HepG2 (cell line): Measurements from ENCODE around the gene TLL2. TPM values are rescaled to one million over a fixed set of nuclear protein-coding genes. Genes with fewer than 3 reads are reported as not detected.

Experiments used
- ATAC-seq: fragments of 200-7000 bp; cut with Tn5 transposase; 3 replicates; pipeline ENCODE4 v1.9.1; 2020; ENCODE audit warnings: mild to moderate bottlenecking, moderate library complexity
- BruUV-seq: library from RNA; stranded (reverse); fragments of 400-500 nt; replicated peaks from 2 replicates; lab custom pipeline; 2021; lab: Mats Ljungman, UMichigan
- CTCF ChIA-PET: fragments of 300-600 bp; formaldehyde crosslinking; extraction: SDS; loops from one replicate; lab custom pipeline; 2021; ENCODE audit warnings: low total read pairs, inconsistent platforms, low intra/inter-chr PET ratio; lab: Yijun Ruan, JAX
- POLR2A ChIA-PET: fragments of 350-600 bp; sonication (Branson Sonifier 250); formaldehyde crosslinking; loops from one replicate; lab custom pipeline; 2020; ENCODE audit warnings: antibody characterized with exemption, inconsistent platforms; lab: Yijun Ruan, JAX
- DNase-seq: peaks from one replicate; pipeline ENCODE4 v3.0.0-alpha.2; 2015; ENCODE audit warnings: low spot score
- FAIRE-seq: peaks from 3 replicates; lab custom pipeline; 2011; peaks lifted over from hg19 to GRCh38; lab: Jason Lieb, UNC
- H2AFZ ChIP-seq: one replicate; pipeline ENCODE4 v1.6.1; 2011; ENCODE audit warnings: low read length, inconsistent platforms
- H3K27ac ChIP-seq: fragments of 300-600 bp; 3 replicates; pipeline ENCODE4 v1.8.0; 2011; ENCODE audit warnings: mixed run types, mild to moderate bottlenecking, mixed read lengths, low read length, inconsistent platforms; ENCODE audit not compliant: insufficient read depth; ENCODE audit errors: extremely low read length
- H3K27me3 ChIP-seq, 2 experiments: fragments of 200-600 bp in 1 of 2; 2 replicates in 1 of 2; 3 replicates in 1 of 2; pipeline versions ENCODE4 v1.6.0 to v1.8.0; 2011; ENCODE audit warnings: low read length in 2 of 2, mild to moderate bottlenecking in 2 of 2, moderate library complexity in 2 of 2, inconsistent platforms in 1 of 2; ENCODE audit not compliant: insufficient read depth in 2 of 2, control insufficient read depth in 1 of 2
- H3K36me3 ChIP-seq, 2 experiments: fragments of 200-600 bp in 1 of 2; replicated peaks in 1 of 2; 2 replicates in 1 of 2; 3 replicates in 1 of 2; pipeline versions ENCODE4 v1.5.1 to v1.8.0; 2011; ENCODE audit warnings: low read length in 2 of 2, inconsistent platforms in 1 of 2; ENCODE audit not compliant: insufficient read depth in 2 of 2, control insufficient read depth in 1 of 2
- H3K4me1 ChIP-seq: 2 replicates; pipeline ENCODE4 v1.5.1; 2012; ENCODE audit warnings: low read length, inconsistent platforms; ENCODE audit not compliant: insufficient read depth
- H3K4me2 ChIP-seq: 2 replicates; pipeline ENCODE4 v1.6.0; 2011; ENCODE audit warnings: low read depth, low read length, inconsistent platforms
- H3K4me3 ChIP-seq, 3 experiments: fragments of 200-600 bp in 1 of 3; sonication (generic), shearing (Covaris generic) in 1 of 3; replicated peaks in 1 of 3; 2 replicates each; pipeline ENCODE4 v1.5.1; 2011 to 2016; ENCODE audit warnings: low read length in 3 of 3, inconsistent platforms in 2 of 3, low read depth in 2 of 3, mild to moderate bottlenecking in 2 of 3, control low read depth in 1 of 3, mixed read lengths in 1 of 3; ENCODE audit not compliant: insufficient read depth in 1 of 3
- H3K79me2 ChIP-seq: one replicate; pipeline ENCODE4 v1.6.1; 2011; ENCODE audit warnings: low read length, inconsistent platforms; ENCODE audit not compliant: insufficient read depth
- H3K9ac ChIP-seq: 2 replicates; pipeline ENCODE4 v1.6.0; 2011; ENCODE audit warnings: mild to moderate bottlenecking, low read depth, low read length, inconsistent platforms; ENCODE audit not compliant: insufficient read depth
- H3K9me3 ChIP-seq: 2 replicates; pipeline ENCODE4 v1.5.1; 2012; ENCODE audit warnings: mild to moderate bottlenecking, low read length
- H4K20me1 ChIP-seq: 2 replicates; pipeline ENCODE4 v1.6.0; 2011; ENCODE audit warnings: inconsistent platforms, mild to moderate bottlenecking, low read length, moderate library complexity; ENCODE audit not compliant: insufficient read depth
- CENPT ChIP-seq: sonication (generic); formaldehyde crosslinking; IDR thresholded peaks from 2 replicates; pipeline ENCODE4 v1.8.0; 2022; ENCODE audit warnings: low read depth, mild to moderate bottlenecking, moderate library complexity, missing genetic modification reagents
- CREM ChIP-seq, 2 experiments: sonication (generic) in 1 of 2; formaldehyde crosslinking in 1 of 2; IDR thresholded peaks; 2 replicates each; pipeline versions ENCODE4 v1.4.0 to v1.6.1; 2016 to 2020; ENCODE audit warnings: antibody characterized with exemption in 1 of 2, mild to moderate bottlenecking in 1 of 2, missing genetic modification reagents in 1 of 2
- FUBP1 ChIP-seq: sonication (generic); formaldehyde crosslinking; IDR thresholded peaks from 2 replicates; pipeline ENCODE4 v1.5.1; 2020; ENCODE audit warnings: missing genetic modification reagents, mild to moderate bottlenecking, borderline replicate concordance
- HNF1B ChIP-seq: sonication (generic); formaldehyde crosslinking; IDR thresholded peaks from 2 replicates; pipeline ENCODE4 v1.5.1; 2020; ENCODE audit warnings: mild to moderate bottlenecking, moderate library complexity, missing genetic modification reagents
- HOXA3 ChIP-seq: sonication (generic); formaldehyde crosslinking; IDR thresholded peaks from 2 replicates; pipeline ENCODE4 v1.5.0; 2020; ENCODE audit warnings: missing genetic modification reagents
- HOXA9 ChIP-seq: sonication (generic); formaldehyde crosslinking; IDR thresholded peaks from 2 replicates; pipeline ENCODE4 v1.8.1; 2022; ENCODE audit warnings: missing genetic modification reagents, mild to moderate bottlenecking, moderate library complexity, borderline replicate concordance
- IRF9 ChIP-seq: sonication (generic); formaldehyde crosslinking; IDR thresholded peaks from 2 replicates; pipeline ENCODE4 v1.8.0; 2022; ENCODE audit warnings: missing genetic modification reagents, mild to moderate bottlenecking, borderline replicate concordance
- MED13 ChIP-seq: sonication (generic); formaldehyde crosslinking; IDR thresholded peaks from 2 replicates; pipeline ENCODE4 v1.5.0; 2020; ENCODE audit warnings: missing genetic modification reagents
- MTF1 ChIP-seq: sonication (generic); formaldehyde crosslinking; IDR thresholded peaks from 2 replicates; pipeline ENCODE4 v1.5.0; 2020; ENCODE audit warnings: missing genetic modification reagents
- MYPOP ChIP-seq: sonication (generic); formaldehyde crosslinking; IDR thresholded peaks from 2 replicates; pipeline ENCODE4 v1.8.1; 2023; ENCODE audit warnings: mild to moderate bottlenecking, moderate library complexity, missing genetic modification reagents
- NFE2L1 ChIP-seq: sonication (generic); formaldehyde crosslinking; IDR thresholded peaks from 2 replicates; pipeline ENCODE4 v1.4.0; 2020; ENCODE audit warnings: missing genetic modification reagents, mild to moderate bottlenecking, borderline replicate concordance
- ZBTB7B ChIP-seq: sonication (generic); formaldehyde crosslinking; IDR thresholded peaks from 2 replicates; pipeline ENCODE4 v1.4.0; 2020; ENCODE audit warnings: missing genetic modification reagents
- ZNF296 ChIP-seq: sonication (generic); formaldehyde crosslinking; conservative IDR thresholded peaks from 2 replicates; pipeline ENCODE4 v1.5.0; 2020; ENCODE audit warnings: mild to moderate bottlenecking, missing genetic modification reagents
- ZNF3 ChIP-seq: IDR thresholded peaks from 2 replicates; pipeline ENCODE4 v1.7.0; 2017; ENCODE audit warnings: inconsistent platforms
- ZNF354B ChIP-seq: sonication (generic); formaldehyde crosslinking; IDR thresholded peaks from 2 replicates; pipeline ENCODE4 v1.8.0; 2022; ENCODE audit warnings: mild to moderate bottlenecking, missing genetic modification reagents
- ZNF530 ChIP-seq: sonication (generic); formaldehyde crosslinking; IDR thresholded peaks from 2 replicates; pipeline ENCODE4 v1.5.0; 2020; ENCODE audit warnings: low read depth, mild to moderate bottlenecking, missing genetic modification reagents
- ZNF616 ChIP-seq: sonication (generic); formaldehyde crosslinking; IDR thresholded peaks from 2 replicates; pipeline ENCODE4 v1.5.0; 2020; ENCODE audit warnings: low read depth, mild to moderate bottlenecking, missing genetic modification reagents
- WGBS: methylation state at CpG from one replicate; pipeline ENCODE4 v1.1.6; 2017; ENCODE audit warnings: low lambda C conversion rate; 5-methylcytosine and 5-hydroxymethylcytosine counted together
- in situ Hi-C: cut with HindIII; loops from 2 replicates; pipeline ENCODE4 v1.10.0; 2017; ENCODE audit warnings: low pct_unique_long_range_greater_than_20kb; ENCODE audit not compliant: extremely low pct_ligation_motif_present
- intact Hi-C: fragments of 100-400 bp; cut with micrococcal nuclease; formaldehyde crosslinking; loops from one replicate; pipeline ENCODE4 v1.10.0; 2022; ENCODE audit not compliant: unreplicated experiment
- polyA plus RNA-seq, 8 experiments: library from polyadenylated mRNA; depleted of rRNA in 3 of 8; stranded (reverse) in 7 of 8; unstranded in 1 of 8; fragments of >200 nt; fragmentation: Illumina TruSeq in 4 of 8; extraction: Trizol in 4 of 8; gene quantifications; 2 replicates each; pipeline versions ENCODE4 v1.2.1 to v1.2.3, GENCODE V29; 2011 to 2016; ENCODE audit warnings: low read depth in 4 of 8, missing spikeins in 1 of 8, mixed read lengths in 1 of 8; ENCODE audit not compliant: insufficient read depth in 1 of 8
- total RNA-seq, 5 experiments: library from RNA; depleted of rRNA; stranded (reverse); fragments of >200 nt; fragmentation: Illumina TruSeq; extraction: Trizol; gene quantifications; 2 replicates each; pipeline ENCODE4 v1.2.3, GENCODE V29; 2016; ENCODE audit warnings: low read depth in 1 of 5
- TF ChIP-seq, protein P1 (sequence below): sonication (generic); formaldehyde crosslinking; IDR thresholded peaks from 2 replicates; pipeline ENCODE4 v1.8.0; 2022; ENCODE audit warnings: mild to moderate bottlenecking, missing genetic modification reagents; ENCODE audit not compliant: insufficient replicate concordance

The TLL2 gene
- total and polyA plus RNA-seq, 2 of the 13 experiments (the other 11 are each of a cell fraction or from before 2014, with no cell fraction given): 0.09 TPM; not detected in 1

- in situ Hi-C loops: loop anchor here (5.0 kb wide), 1 partner anchor 322 kb away; no protein-coding TSS in a partner anchor
- Histone ChIP-seq H3K9ac (no peak overlapping the region), H4K20me1 (no peaks in the 10 kb centered on the region), H3K27me3 (0 out of 5 replicates have a peak, but pooled peaks cover 0 to 7% of the 10 kb centered on the region in 2 experiments), H3K4me2 (no peak overlapping the region), H3K79me2 (no peaks in the 10 kb centered on the region), H2AFZ (no peak overlapping the region), H3K27ac (no peak overlapping the region), H3K36me3 (no peaks in the 10 kb centered on the region), H3K4me1 (peaks cover 7% of the 10 kb centered on the region), H3K4me3 (no peak overlapping the region), H3K9me3 (no peaks in the 10 kb centered on the region)
- no peak for FAIRE-seq
- ATAC-seq: no peak
- 73% methylated on average over 4 of the region's 4 CpGs for WGBS
- DNase-seq: no peak
- POLR2A ChIA-PET: interaction anchor here (0.7 kb wide), 1 partner anchor 14 kb away, joined by 3 read pairs; no protein-coding TSS in a partner anchor
- no TSS peak for BruUV-seq
- intact Hi-C loops: no loop called here
- CTCF ChIA-PET: no interaction called here
- TF ChIP-seq FUBP1 (no peak), CENPT (no peak), MYPOP (CRISPR knock-in tag) (no peak), NFE2L1 (CRISPR knock-in tag) (no peak), IRF9 (CRISPR knock-in tag) (no peak), ZNF616 (CRISPR knock-in tag) (no peak), HNF1B (CRISPR knock-in tag) (no peak), HOXA9 (CRISPR knock-in tag) (no peak), ZNF354B (CRISPR knock-in tag) (no peak), MED13 (no peak), ZNF530 (no peak), CREM (IDR thresholded peaks at IDR 0.05) (no peak), CREM (CRISPR knock-in tag; IDR thresholded peaks at IDR 0.05) (no peak), MTF1 (CRISPR knock-in tag) (no peak), ZNF3 (CRISPR knock-in tag) (no peak), HOXA3 (CRISPR knock-in tag) (no peak), ZNF296 (CRISPR knock-in tag) (no peak), ZBTB7B (no peak)
- TF ChIP-seq, protein P1, sequence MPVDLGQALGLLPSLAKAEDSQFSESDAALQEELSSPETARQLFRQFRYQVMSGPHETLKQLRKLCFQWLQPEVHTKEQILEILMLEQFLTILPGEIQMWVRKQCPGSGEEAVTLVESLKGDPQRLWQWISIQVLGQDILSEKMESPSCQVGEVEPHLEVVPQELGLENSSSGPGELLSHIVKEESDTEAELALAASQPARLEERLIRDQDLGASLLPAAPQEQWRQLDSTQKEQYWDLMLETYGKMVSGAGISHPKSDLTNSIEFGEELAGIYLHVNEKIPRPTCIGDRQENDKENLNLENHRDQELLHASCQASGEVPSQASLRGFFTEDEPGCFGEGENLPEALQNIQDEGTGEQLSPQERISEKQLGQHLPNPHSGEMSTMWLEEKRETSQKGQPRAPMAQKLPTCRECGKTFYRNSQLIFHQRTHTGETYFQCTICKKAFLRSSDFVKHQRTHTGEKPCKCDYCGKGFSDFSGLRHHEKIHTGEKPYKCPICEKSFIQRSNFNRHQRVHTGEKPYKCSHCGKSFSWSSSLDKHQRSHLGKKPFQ (CRISPR knock-in tag): no peak
These were observed 174.3 kb downstream of the TLL2 start for GRCh38 chr10:96339383-96339782.
